Transverse colon (tissue), 4 donors: ENCODE results near the gene TMEM41A. TPM values are rescaled to one million over a fixed set of nuclear protein-coding genes. Genes with fewer than 3 reads are reported as not detected.

ENCODE experiments used
- DNase-seq: peaks from one replicate; pipeline ENCODE4 v3.0.0-alpha.2; 2019
- H3K27ac ChIP-seq, 4 donors: fragments of 200-600 bp; sonication (generic); 2 replicates each; pipeline ENCODE4 v1.5.1; 2016 to 2018; ENCODE audit warnings: inconsistent platforms in 4 of 4
- H3K27me3 ChIP-seq: fragments of 200-600 bp; sonication (generic); 2 replicates; pipeline ENCODE4 v1.5.1; 2017; ENCODE audit warnings: inconsistent platforms
- H3K36me3 ChIP-seq, 4 donors: fragments of 200-600 bp; sonication (generic); 2 replicates each; pipeline ENCODE4 v1.5.1; 2017 to 2019; ENCODE audit warnings: inconsistent platforms in 4 of 4
- H3K4me1 ChIP-seq, 4 donors: fragments of 200-600 bp; sonication (generic); 2 replicates each; pipeline ENCODE4 v1.5.1; 2017 to 2020; ENCODE audit warnings: inconsistent platforms in 4 of 4
- H3K4me3 ChIP-seq, 4 donors: fragments of 200-600 bp; sonication (generic); 1 replicate in 1 of 4; 2 replicates in 3 of 4; pipeline versions ENCODE4 v1.5.1 to v1.6.1; 2017 to 2019; ENCODE audit warnings: inconsistent platforms in 4 of 4
- H3K9me3 ChIP-seq, 2 donors: fragments of 200-600 bp; sonication (generic); 2 replicates each; pipeline ENCODE4 v1.5.1; 2017 to 2019; ENCODE audit warnings: inconsistent platforms in 2 of 2
- CTCF ChIP-seq, 5 experiments: fragments of 200-600 bp in 3 of 5; fragments of 450-650 bp in 2 of 5; sonication (generic) in 3 of 5; IDR thresholded peaks; 1 replicate in 2 of 5; 2 replicates in 3 of 5; pipeline ENCODE4 v1.5.1; 2016 to 2017; ENCODE audit warnings: antibody characterized with exemption in 5 of 5, inconsistent platforms in 3 of 5, mild to moderate bottlenecking in 2 of 5, moderate library complexity in 1 of 5
- EP300 ChIP-seq: sonication (generic); formaldehyde crosslinking; IDR thresholded peaks from one replicate; pipeline ENCODE4 v1.6.1; 2017; ENCODE audit warnings: antibody characterized with exemption, low read depth
- POLR2A ChIP-seq: fragments of 450-650 bp; IDR thresholded peaks from one replicate; pipeline ENCODE4 v1.6.1; 2016; ENCODE audit warnings: antibody characterized with exemption, mild to moderate bottlenecking, moderate library complexity
- POLR2AphosphoS5 ChIP-seq, 3 donors: sonication (generic); formaldehyde crosslinking; IDR thresholded peaks; one replicate each; pipeline ENCODE4 v1.6.1; 2016; ENCODE audit warnings: antibody characterized with exemption in 3 of 3
- WGBS, 2 donors: methylation state at CpG; one replicate each; pipeline ENCODE4 v1.1.5; 2018; ENCODE audit warnings: low coverage in 1 of 2; 5-methylcytosine and 5-hydroxymethylcytosine counted together
- in situ Hi-C, 4 donors: fragments of 200-750 bp; cut with MboI; loops; one replicate each; pipeline versions ENCODE4 v1.15.0 to v1.15.1; 2017; ENCODE audit warnings: low sequenced_read_pairs in 3 of 4, low pct_ligation_motif_present in 1 of 4, low pct_unique_long_range_greater_than_20kb in 1 of 4
- intact Hi-C: fragments of 100-400 bp; cut with DNase I; formaldehyde crosslinking; loops from one replicate; pipeline ENCODE4 v1.15.1; 2023; ENCODE audit warnings: low total_unique reads
- total RNA-seq, 4 donors: library from RNA; depleted of rRNA; stranded (reverse); fragments of >200 nt; gene quantifications; one replicate each; pipeline ENCODE4 v1.1.0, GENCODE V29; 2016

TMEM41A gene
- total RNA-seq, 4 donors from 2014 or later: 13.5 to 20.6 (median 15.5) TPM

GRCh38 chr3:185511711-185512110, 12.9 kb upstream of the TMEM41A start:
- no peak overlapping the region for H3K27ac ChIP-seq
- 93% methylated on average over 4 of the region's 4 CpGs; no CpG with 5 or more reads in 1 of the 2 donors for WGBS, 2 donors
- no peak overlapping the region for H3K4me3 ChIP-seq
- H3K9me3 ChIP-seq: no peaks in the 10 kb centered on the region
- H3K4me1 ChIP-seq: no peaks in the 10 kb centered on the region
- intact Hi-C loops: no loop called here
- H3K27me3 ChIP-seq: no peaks in the 10 kb centered on the region
- no peak for DNase-seq
- in situ Hi-C loops: no loop called here
- H3K36me3 ChIP-seq: peaks cover 0 to 17% (median 0%) of the 10 kb centered on the region in 4 donors
- TF ChIP-seq POLR2AphosphoS5 (IDR thresholded peaks at IDR 0.05) (no peak), CTCF (IDR thresholded peaks at IDR 0.05) (no peak), POLR2A (no peak), EP300 (no peak)

- peaks cover 0 to 5% (median 0%) of the 10 kb centered on the region in 4 donors for H3K4me1 ChIP-seq
- 70 to 86% methylated on average over 7 to 19 of the region's 19 CpGs for WGBS, 2 donors
- intact Hi-C loops: no loop called here
Measured at GRCh38 chr3:185508335-185508991, 9.6 kb upstream of the TMEM41A start.

GRCh38 chr3:185507883-185508282, 9.0 kb upstream of the TMEM41A start:
- peaks cover 0 to 10% (median 0%) of the 10 kb centered on the region in 4 donors for H3K4me1 ChIP-seq
- H3K9me3 ChIP-seq: no peaks in the 10 kb centered on the region
- peaks cover 0 to 16% (median 0%) of the 10 kb centered on the region in 4 donors for H3K36me3 ChIP-seq
- 65 to 77% methylated on average over 4 to 6 of the region's 6 CpGs for WGBS, 2 donors
- in situ Hi-C loops (no loop called here), intact Hi-C loops (no loop called here)
- no peak for DNase-seq
- no peak overlapping the region for H3K4me3 ChIP-seq
- H3K27ac ChIP-seq: no peak overlapping the region
- TF ChIP-seq POLR2AphosphoS5 (IDR thresholded peaks at IDR 0.05) (no peak), CTCF (IDR thresholded peaks at IDR 0.05) (no peak), EP300 (no peak), POLR2A (no peak)
- no peaks in the 10 kb centered on the region for H3K27me3 ChIP-seq

More at GRCh38 chr3:185508335-185508991, 9.6 kb upstream of the TMEM41A start:
- H3K36me3 ChIP-seq: peaks cover 0 to 17% (median 0%) of the 10 kb centered on the region in 4 donors
- H3K4me3 ChIP-seq: no peak overlapping the region
- H3K27ac ChIP-seq: no peak overlapping the region
- no peak for TF ChIP-seq EP300
- no peak for TF ChIP-seq POLR2A
- TF ChIP-seq POLR2AphosphoS5 (IDR thresholded peaks at IDR 0.05): no peak
- no peak for TF ChIP-seq CTCF (IDR thresholded peaks at IDR 0.05)
- no peak for DNase-seq
- no peaks in the 10 kb centered on the region for H3K9me3 ChIP-seq
- no peaks in the 10 kb centered on the region for H3K27me3 ChIP-seq
- in situ Hi-C loops: no loop called here

GRCh38 chr3:185504636-185505035, 5.8 kb upstream of the TMEM41A start:
- TF ChIP-seq POLR2A (no peak), POLR2AphosphoS5 (IDR thresholded peaks at IDR 0.05) (no peak), EP300 (no peak), CTCF (IDR thresholded peaks at IDR 0.05) (no peak)
- Histone ChIP-seq H3K27ac (no peak overlapping the region), H3K4me1 (peaks cover 0 to 10% (median 0%) of the 10 kb centered on the region in 4 donors), H3K4me3 (no peak overlapping the region), H3K9me3 (no peaks in the 10 kb centered on the region), H3K36me3 (peaks cover 0 to 9% (median 0%) of the 10 kb centered on the region in 4 donors), H3K27me3 (no peaks in the 10 kb centered on the region)
- 20 to 52% methylated on average over 1 to 3 of the region's 3 CpGs for WGBS, 2 donors
- no peak for DNase-seq
- intact Hi-C loops: no loop called here
- in situ Hi-C loops: no loop called here
